NCI-H345 (cell line): Measurements from ENCODE around the gene GFRA3.
"Not testable (repeated sequence)": the region's sequence is repeated elsewhere in the genome, so short reads cannot be mapped to it uniquely, and the experiment has no call there.

Source experiments
- DNase-seq: peaks from one replicate; lab custom pipeline; 2025; lab: John Stamatoyannopoulos, UW

GFRA3 gene

GRCh38 chr5:138274189-138274853 is at the start of gene GFRA3:
TSS of gene GFRA3 (minus strand) at chr5:138274621. CDS start at chr5:138274424, 197 bp downstream.
- no peak for DNase-seq

GRCh38 chr5:138318211-138318610 is 43.8 kb upstream of the GFRA3 start:
- not testable (repeated sequence) for DNase-seq

- no peak for DNase-seq
Observed at GRCh38 chr5:138316355-138316754, 41.9 kb upstream of the GFRA3 start.

GRCh38 chr5:138315751-138316278 is 41.4 kb upstream of the GFRA3 start:
- no peak for DNase-seq

GRCh38 chr5:138305797-138306196 is 31.4 kb upstream of the GFRA3 start:
- peak; percentile 88 for DNase-seq

GRCh38 chr5:138303372-138303771 is 29.0 kb upstream of the GFRA3 start:
- no peak for DNase-seq

- no peak for DNase-seq
Observed at GRCh38 chr5:138289296-138289695, 14.9 kb upstream of the GFRA3 start.

- DNase-seq = no peak
Observed at GRCh38 chr5:138287246-138287645, 12.8 kb upstream of the GFRA3 start.

GRCh38 chr5:138282920-138283742 is 8.7 kb upstream of the GFRA3 start:
- peak; percentile 36 for DNase-seq

GRCh38 chr5:138280915-138281314 is 6.5 kb upstream of the GFRA3 start:
- no peak for DNase-seq

- peak; percentile 74 for DNase-seq
Observed at GRCh38 chr5:138276402-138277054, 2.1 kb upstream of the GFRA3 start.

- no peak for DNase-seq
Observed at GRCh38 chr5:138275895-138276294, 1.5 kb upstream of the GFRA3 start.

GRCh38 chr5:138275379-138275782 is 960 bp upstream of the GFRA3 start:
- DNase-seq = peak; percentile 47

GRCh38 chr5:138273834-138274188 is 610 bp downstream of the GFRA3 start:
- no peak for DNase-seq

- no peak for DNase-seq
Observed at GRCh38 chr5:138272681-138273080, 1.7 kb downstream of the GFRA3 start.

GRCh38 chr5:138271281-138271680 is 3.1 kb downstream of the GFRA3 start:
- DNase-seq = no peak

GRCh38 chr5:138264183-138264582 is 10.2 kb downstream of the GFRA3 start:
- no peak for DNase-seq

GRCh38 chr5:138263581-138263980 is 10.8 kb downstream of the GFRA3 start:
- no peak for DNase-seq

- no peak for DNase-seq
Observed at GRCh38 chr5:138258704-138259292, 15.6 kb downstream of the GFRA3 start.

- no peak for DNase-seq
Observed at GRCh38 chr5:138257583-138257982, 16.8 kb downstream of the GFRA3 start.

- DNase-seq = no peak
Observed at GRCh38 chr5:138252944-138253343, 21.5 kb downstream of the GFRA3 start.

GRCh38 chr5:138247800-138248199 is 26.6 kb downstream of the GFRA3 start:
- not testable (repeated sequence) for DNase-seq
